GM19455 (cell line): Measurements from ENCODE around the gene CTU2.

Experiments
- ATAC-seq: cut with Tn5 transposase; IDR thresholded peaks from one replicate; pipeline ENCODE4 v1.9.1; 2021; ENCODE audit not compliant: unreplicated experiment

The CTU2 gene

GRCh38 chr16:88759976-88760350 lies 53.7 kb downstream of the CTU2 start:
- no peak for ATAC-seq

GRCh38 chr16:88760424-88761142 lies 54.3 kb downstream of the CTU2 start:
- no peak for ATAC-seq

- no peak for ATAC-seq
Observed at GRCh38 chr16:88761143-88761534, 54.8 kb downstream of the CTU2 start.

GRCh38 chr16:88761830-88762229 lies 55.5 kb downstream of the CTU2 start:
- no peak for ATAC-seq

- no peak for ATAC-seq
Observed at GRCh38 chr16:88762258-88762870, 56.1 kb downstream of the CTU2 start.

- ATAC-seq = no peak
Observed at GRCh38 chr16:88762941-88763340, 56.6 kb downstream of the CTU2 start.

GRCh38 chr16:88763502-88764053 lies 57.3 kb downstream of the CTU2 start:
- no peak for ATAC-seq

- no peak for ATAC-seq
Observed at GRCh38 chr16:88764080-88764479, 57.8 kb downstream of the CTU2 start.

GRCh38 chr16:88764913-88765349 lies 58.6 kb downstream of the CTU2 start:
- ATAC-seq = no peak
